Measurements from ENCODE around the gene FAM120AOS. TPM values are rescaled to one million over a fixed set of nuclear protein-coding genes. Genes with fewer than 3 reads are reported as not detected.

Gene FAM120AOS
- 47.1 and 63.1 TPM in 2 replicates for total RNA-seq

- TF ChIP-seq CTCF (IDR thresholded peaks at IDR 0.05; ENCODE audit: insufficient read depth, low read length, severe bottlenecking), result no peak
- DNase-seq (ENCODE audit: low read depth) (peak; percentile 91), FAIRE-seq (no peak)
Observed at GRCh38 chr9:93453047-93453914, at the start of gene FAM120AOS. FAM120AOS (minus strand) TSS chr9:93453581; CDS start chr9:93452709, 872 bp downstream.

GRCh38 chr9:93501406-93501805 is 48.0 kb upstream of the FAM120AOS start:
- FAIRE-seq (no peak), DNase-seq (ENCODE audit: low read depth) (peak; percentile 11)
- peak overlapping the region; percentile 9 for H3K4me3 ChIP-seq (ENCODE audit: low read depth, low read length)
- no peak for TF ChIP-seq CTCF (IDR thresholded peaks at IDR 0.05; ENCODE audit: insufficient read depth, low read length, severe bottlenecking)
- H3K36me3 ChIP-seq (ENCODE audit: control insufficient read depth, insufficient read depth, low read length), result peaks cover 11% of the 10 kb centered on the region
- H3K27me3 ChIP-seq (ENCODE audit: control insufficient read depth, insufficient read depth, low read length), result no peaks in the 10 kb centered on the region

More at GRCh38 chr9:93453047-93453914, at the start of gene FAM120AOS:
- Histone ChIP-seq H3K27me3 (ENCODE audit: control insufficient read depth, insufficient read depth, low read length) (no peaks in the 10 kb centered on the region), H3K36me3 (ENCODE audit: control insufficient read depth, insufficient read depth, low read length) (no peaks in the 10 kb centered on the region), H3K4me3 (ENCODE audit: low read depth, low read length) (peak within 1 kb of the TSS; percentile 94)

- Histone ChIP-seq H3K36me3 (ENCODE audit: control insufficient read depth, insufficient read depth, low read length) (peaks cover 11% of the 10 kb centered on the region), H3K27me3 (ENCODE audit: control insufficient read depth, insufficient read depth, low read length) (no peaks in the 10 kb centered on the region), H3K4me3 (ENCODE audit: low read depth, low read length) (peak overlapping the region; percentile 4)
- DNase-seq (ENCODE audit: low read depth) (no peak), FAIRE-seq (no peak)
- TF ChIP-seq CTCF (IDR thresholded peaks at IDR 0.05; ENCODE audit: insufficient read depth, low read length, severe bottlenecking), result no peak
Observed at GRCh38 chr9:93500571-93501298, 47.4 kb upstream of the FAM120AOS start.

- H3K36me3 ChIP-seq (ENCODE audit: control insufficient read depth, insufficient read depth, low read length), result peaks cover 18% of the 10 kb centered on the region
- no peak for FAIRE-seq
Observed at GRCh38 chr9:93496285-93496684, 42.9 kb upstream of the FAM120AOS start.

GRCh38 chr9:93493949-93494348 is 40.6 kb upstream of the FAM120AOS start:
- no peaks in the 10 kb centered on the region for H3K27me3 ChIP-seq (ENCODE audit: control insufficient read depth, insufficient read depth, low read length)
- H3K36me3 ChIP-seq (ENCODE audit: control insufficient read depth, insufficient read depth, low read length), result peaks cover 18% of the 10 kb centered on the region
- DNase-seq (ENCODE audit: low read depth) (no peak), FAIRE-seq (no peak)
- TF ChIP-seq CTCF (IDR thresholded peaks at IDR 0.05; ENCODE audit: insufficient read depth, low read length, severe bottlenecking), result no peak
- H3K4me3 ChIP-seq (ENCODE audit: low read depth, low read length), result no peak overlapping the region

More at GRCh38 chr9:93496285-93496684, 42.9 kb upstream of the FAM120AOS start:
- Histone ChIP-seq H3K27me3 (ENCODE audit: control insufficient read depth, insufficient read depth, low read length) (no peaks in the 10 kb centered on the region), H3K4me3 (ENCODE audit: low read depth, low read length) (no peak overlapping the region)
- peak; percentile 51 for DNase-seq (ENCODE audit: low read depth)
- no peak for TF ChIP-seq CTCF (IDR thresholded peaks at IDR 0.05; ENCODE audit: insufficient read depth, low read length, severe bottlenecking)
